ENCODE results near the gene TTC22.

TTC22 gene

GRCh38 chr1:54795841-54796468 lies 5.2 kb downstream of the TTC22 start:
- no peaks in the 10 kb centered on the region for H3K36me3 ChIP-seq (ENCODE audit: insufficient read depth, low read length)
- no peak overlapping the region for H2AFZ ChIP-seq (ENCODE audit: low read length)

DNA sequence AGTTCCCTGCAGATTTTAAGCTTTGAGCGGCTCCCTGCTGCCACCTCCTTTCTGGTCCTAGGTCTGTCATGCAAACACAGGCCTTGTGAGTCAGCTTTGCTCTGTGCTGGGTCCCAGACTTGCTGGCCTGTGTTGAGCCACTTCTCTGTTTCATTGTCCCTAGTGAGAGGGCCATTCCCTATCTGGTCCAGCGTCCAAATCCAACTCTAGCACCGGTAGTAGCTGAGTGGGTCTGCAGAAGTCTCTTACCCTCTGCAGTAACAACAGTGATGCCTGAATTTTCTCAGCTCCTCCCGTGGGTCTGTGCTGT lies 5.8 kb downstream of the TTC22 start:
- no peak overlapping the region for H3K4me2 ChIP-seq (ENCODE audit: low read depth, low read length, poor library complexity, severe bottlenecking)
- H4K20me1 ChIP-seq (ENCODE audit: insufficient read depth, low read length, poor library complexity, severe bottlenecking): no peaks in the 10 kb centered on the region
- TF ChIP-seq, protein P1, sequence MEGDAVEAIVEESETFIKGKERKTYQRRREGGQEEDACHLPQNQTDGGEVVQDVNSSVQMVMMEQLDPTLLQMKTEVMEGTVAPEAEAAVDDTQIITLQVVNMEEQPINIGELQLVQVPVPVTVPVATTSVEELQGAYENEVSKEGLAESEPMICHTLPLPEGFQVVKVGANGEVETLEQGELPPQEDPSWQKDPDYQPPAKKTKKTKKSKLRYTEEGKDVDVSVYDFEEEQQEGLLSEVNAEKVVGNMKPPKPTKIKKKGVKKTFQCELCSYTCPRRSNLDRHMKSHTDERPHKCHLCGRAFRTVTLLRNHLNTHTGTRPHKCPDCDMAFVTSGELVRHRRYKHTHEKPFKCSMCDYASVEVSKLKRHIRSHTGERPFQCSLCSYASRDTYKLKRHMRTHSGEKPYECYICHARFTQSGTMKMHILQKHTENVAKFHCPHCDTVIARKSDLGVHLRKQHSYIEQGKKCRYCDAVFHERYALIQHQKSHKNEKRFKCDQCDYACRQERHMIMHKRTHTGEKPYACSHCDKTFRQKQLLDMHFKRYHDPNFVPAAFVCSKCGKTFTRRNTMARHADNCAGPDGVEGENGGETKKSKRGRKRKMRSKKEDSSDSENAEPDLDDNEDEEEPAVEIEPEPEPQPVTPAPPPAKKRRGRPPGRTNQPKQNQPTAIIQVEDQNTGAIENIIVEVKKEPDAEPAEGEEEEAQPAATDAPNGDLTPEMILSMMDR (conservative IDR thresholded peaks at IDR 0.05; ENCODE audit: low read length): no peak
- TF ChIP-seq EZH2phosphoT487 (IDR thresholded peaks at IDR 0.05; ENCODE audit: borderline replicate concordance): no peak
- H3K36me3 ChIP-seq (ENCODE audit: insufficient read depth, low read length): no peaks in the 10 kb centered on the region
- H3K79me2 ChIP-seq (ENCODE audit: insufficient read depth, low read length): no peaks in the 10 kb centered on the region
- H3K4me3 ChIP-seq (ENCODE audit: low read length, poor library complexity, severe bottlenecking): no peak overlapping the region
- H3K27me3 ChIP-seq (ENCODE audit: insufficient read depth, low read length, poor library complexity, severe bottlenecking): no peaks in the 10 kb centered on the region
- H3K9ac ChIP-seq (ENCODE audit: low read depth, low read length, poor library complexity, severe bottlenecking): no peak overlapping the region
- H2AFZ ChIP-seq (ENCODE audit: low read length): no peak overlapping the region
- H3K4me1 ChIP-seq (ENCODE audit: insufficient read depth, low read length, poor library complexity, severe bottlenecking): no peaks in the 10 kb centered on the region
- no peaks in the 10 kb centered on the region for H3F3A ChIP-seq (ENCODE audit: low read depth)
- no peaks in the 10 kb centered on the region for H3K9me3 ChIP-seq (ENCODE audit: insufficient read depth, low read depth, low read length)
- no peaks in the 10 kb centered on the region for H3K9me2 ChIP-seq (replicated peaks; ENCODE audit: low read depth, low read length)

More at GRCh38 chr1:54795841-54796468, 5.2 kb downstream of the TTC22 start:
- Histone ChIP-seq H3K79me2 (ENCODE audit: insufficient read depth, low read length) (no peaks in the 10 kb centered on the region), H3K4me2 (ENCODE audit: low read depth, low read length, poor library complexity, severe bottlenecking) (no peak overlapping the region), H3K9me3 (ENCODE audit: insufficient read depth, low read depth, low read length) (no peaks in the 10 kb centered on the region), H3K4me3 (ENCODE audit: low read length, poor library complexity, severe bottlenecking) (no peak overlapping the region), H3K4me1 (ENCODE audit: insufficient read depth, low read length, poor library complexity, severe bottlenecking) (no peaks in the 10 kb centered on the region), H3K9me2 (replicated peaks; ENCODE audit: low read depth, low read length) (no peaks in the 10 kb centered on the region), H3F3A (ENCODE audit: low read depth) (no peaks in the 10 kb centered on the region), H3K9ac (ENCODE audit: low read depth, low read length, poor library complexity, severe bottlenecking) (no peak overlapping the region), H4K20me1 (ENCODE audit: insufficient read depth, low read length, poor library complexity, severe bottlenecking) (no peaks in the 10 kb centered on the region), H3K27me3 (ENCODE audit: insufficient read depth, low read length, poor library complexity, severe bottlenecking) (no peaks in the 10 kb centered on the region)
- TF ChIP-seq, protein P1 (conservative IDR thresholded peaks at IDR 0.05; ENCODE audit: low read length): no peak
- TF ChIP-seq EZH2phosphoT487 (IDR thresholded peaks at IDR 0.05; ENCODE audit: borderline replicate concordance): no peak

DNA sequence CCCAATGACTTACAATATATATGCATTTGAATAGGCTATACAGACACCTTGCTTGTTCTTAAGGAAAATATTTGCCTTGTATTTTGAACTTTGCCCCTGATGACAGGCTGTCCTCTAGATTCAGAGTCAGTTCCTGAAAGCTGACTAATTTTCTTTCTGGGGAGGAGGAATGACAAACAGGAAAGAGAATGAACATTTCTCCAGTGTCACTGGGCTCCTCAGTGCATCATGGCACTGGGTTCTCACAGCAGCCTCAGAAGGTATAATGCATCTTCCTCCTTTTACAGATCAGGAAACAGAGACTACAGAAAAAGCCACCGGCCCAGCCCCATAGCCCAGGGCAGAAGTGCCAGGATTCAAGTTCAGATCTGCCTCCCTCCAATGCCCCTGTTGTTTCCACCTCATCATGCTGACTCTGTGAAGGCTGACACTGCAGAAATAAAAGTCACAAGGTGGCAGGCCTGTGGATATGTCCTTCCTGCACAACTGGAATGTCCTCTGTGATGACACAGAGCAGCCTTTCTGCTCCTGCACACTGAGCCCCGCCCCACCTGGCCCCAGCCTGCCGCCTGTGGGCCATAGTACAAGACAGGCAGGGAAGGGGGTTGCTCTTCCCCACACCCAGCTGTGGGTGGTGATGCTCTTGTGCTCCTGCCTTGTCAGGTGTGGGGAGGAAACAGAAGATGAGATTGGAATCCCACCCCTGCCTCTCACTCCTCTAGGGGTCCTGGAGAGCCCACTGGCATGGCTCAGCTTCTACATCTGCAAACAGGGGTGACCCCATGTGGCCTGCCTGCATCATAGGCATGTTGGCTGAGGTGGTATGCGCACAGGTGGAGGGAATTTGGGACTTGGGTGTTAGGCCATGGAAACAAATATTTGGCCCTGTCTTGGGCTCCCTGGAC lies 6.4 kb downstream of the TTC22 start:
- Histone ChIP-seq H3K79me2 (ENCODE audit: insufficient read depth, low read length) (no peaks in the 10 kb centered on the region), H3K9me3 (ENCODE audit: insufficient read depth, low read depth, low read length) (no peaks in the 10 kb centered on the region), H3K9ac (ENCODE audit: low read depth, low read length, poor library complexity, severe bottlenecking) (no peak overlapping the region), H3K4me1 (ENCODE audit: insufficient read depth, low read length, poor library complexity, severe bottlenecking) (no peaks in the 10 kb centered on the region), H3K9me2 (replicated peaks; ENCODE audit: low read depth, low read length) (no peaks in the 10 kb centered on the region), H3K4me2 (ENCODE audit: low read depth, low read length, poor library complexity, severe bottlenecking) (no peak overlapping the region), H4K20me1 (ENCODE audit: insufficient read depth, low read length, poor library complexity, severe bottlenecking) (no peaks in the 10 kb centered on the region), H3F3A (ENCODE audit: low read depth) (no peaks in the 10 kb centered on the region), H3K4me3 (ENCODE audit: low read length, poor library complexity, severe bottlenecking) (no peak overlapping the region), H3K36me3 (ENCODE audit: insufficient read depth, low read length) (no peaks in the 10 kb centered on the region), H3K27me3 (ENCODE audit: insufficient read depth, low read length, poor library complexity, severe bottlenecking) (no peaks in the 10 kb centered on the region), H2AFZ (ENCODE audit: low read length) (no peak overlapping the region)
- TF ChIP-seq EZH2phosphoT487 (IDR thresholded peaks at IDR 0.05; ENCODE audit: borderline replicate concordance): no peak
- TF ChIP-seq, protein P1 (conservative IDR thresholded peaks at IDR 0.05; ENCODE audit: low read length): no peak
